NCI-H146 treated with DMSO at 0.1 percent for 48 hours (cell line): ENCODE data around the gene MOAP1.
"Not testable (repeated sequence)": the region's sequence is repeated elsewhere in the genome, so short reads cannot be mapped to it uniquely, and the experiment has no call there.

Experiments
- DNase-seq: peaks from one replicate; lab custom pipeline; 2025; ENCODE audit not compliant: unreplicated experiment; lab: John Stamatoyannopoulos, UW

The MOAP1 gene

GRCh38 chr14:93185349-93185720 lies 638 bp upstream of the MOAP1 start:
- DNase-seq = no peak

- no peak for DNase-seq
Measured at GRCh38 chr14:93183596-93184317, 940 bp downstream of the MOAP1 start.

- no peak for DNase-seq
Measured at GRCh38 chr14:93175492-93175891, 9.2 kb downstream of the MOAP1 start.

GRCh38 chr14:93174731-93175130 lies 10.0 kb downstream of the MOAP1 start:
- not testable (repeated sequence) for DNase-seq

- no peak for DNase-seq
Measured at GRCh38 chr14:93173943-93174395, 10.7 kb downstream of the MOAP1 start.

- no peak for DNase-seq
Measured at GRCh38 chr14:93171376-93171775, 13.3 kb downstream of the MOAP1 start.

GRCh38 chr14:93170141-93170540 lies 14.6 kb downstream of the MOAP1 start:
- DNase-seq = not testable (repeated sequence)

GRCh38 chr14:93169619-93170018 lies 15.1 kb downstream of the MOAP1 start:
- DNase-seq = not testable (repeated sequence)

- not testable (repeated sequence) for DNase-seq
Measured at GRCh38 chr14:93168610-93169009, 16.1 kb downstream of the MOAP1 start.

- not testable (repeated sequence) for DNase-seq
Measured at GRCh38 chr14:93165271-93166265, 19.1 kb downstream of the MOAP1 start.

- no peak for DNase-seq
Measured at GRCh38 chr14:93163564-93163963, 21.1 kb downstream of the MOAP1 start.

- DNase-seq = no peak
Measured at GRCh38 chr14:93161411-93161940, 23.2 kb downstream of the MOAP1 start.

- DNase-seq = no peak
Measured at GRCh38 chr14:93160353-93160801, 24.3 kb downstream of the MOAP1 start.

GRCh38 chr14:93159625-93160352 lies 24.9 kb downstream of the MOAP1 start:
- DNase-seq = not testable (repeated sequence)

GRCh38 chr14:93158349-93158748 lies 26.3 kb downstream of the MOAP1 start:
- not testable (repeated sequence) for DNase-seq

GRCh38 chr14:93156693-93157369 lies 27.9 kb downstream of the MOAP1 start:
- no peak for DNase-seq

GRCh38 chr14:93155667-93156066 lies 29.0 kb downstream of the MOAP1 start:
- no peak for DNase-seq

- DNase-seq = no peak
Measured at GRCh38 chr14:93153121-93153520, 31.6 kb downstream of the MOAP1 start.

- DNase-seq = no peak
Measured at GRCh38 chr14:93150227-93151208, 34.2 kb downstream of the MOAP1 start.
